ENCODE results near the gene STARD13. TPM values are rescaled to one million over a fixed set of nuclear protein-coding genes. Genes with fewer than 3 reads are reported as not detected.
"Not testable (repeated sequence)": the region's sequence is repeated elsewhere in the genome, so short reads cannot be mapped to it uniquely, and the experiment has no call there.

Gene STARD13
- total RNA-seq, 1 experiment from 2014 or later = 4.1 TPM

DNA sequence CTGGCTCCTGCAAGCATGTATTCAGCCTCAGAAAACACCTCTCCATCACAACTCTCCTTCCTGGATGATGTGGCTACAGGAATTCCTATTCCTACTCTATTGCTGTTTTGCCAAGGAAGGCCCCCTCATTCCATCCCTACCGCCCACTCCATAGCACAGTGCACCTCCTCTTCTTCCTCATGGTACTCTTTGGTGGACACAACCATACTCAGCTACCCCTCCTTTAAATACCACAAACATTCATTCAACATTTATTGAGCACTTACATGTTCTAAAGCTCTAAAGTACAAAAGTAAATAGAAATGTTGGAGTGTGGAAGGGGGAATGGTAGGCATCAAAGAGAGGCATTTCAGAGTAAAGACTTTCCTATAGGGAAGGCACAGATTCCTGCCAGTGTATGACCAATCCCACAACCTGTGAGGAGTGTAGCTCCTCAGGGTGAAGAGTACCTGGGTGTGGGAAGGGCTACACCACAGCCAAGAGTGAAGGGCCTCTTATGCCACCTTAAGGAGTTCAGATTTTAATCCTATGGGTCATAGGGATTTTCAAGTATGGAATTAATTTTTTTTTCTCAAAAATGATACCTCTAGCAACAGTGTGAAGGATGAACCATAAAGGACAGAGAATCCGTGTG is 42.5 kb downstream of the STARD13 start:
- TF ChIP-seq TCF7L2 (IDR thresholded peaks at IDR 0.05; ENCODE audit: borderline replicate concordance, extremely low read depth, insufficient read depth, insufficient read length) (no peak), SP1 (IDR thresholded peaks at IDR 0.05; ENCODE audit: low read depth) (no peak), ZFX (IDR thresholded peaks at IDR 0.05) (no peak), CEBPB (IDR thresholded peaks at IDR 0.05; ENCODE audit: low read depth) (no peak), ZNF274 (IDR thresholded peaks at IDR 0.05; ENCODE audit: low read depth, low read length) (no peak), ELF1 (IDR thresholded peaks at IDR 0.05; ENCODE audit: borderline replicate concordance, low read depth) (no peak), EZH2 (IDR thresholded peaks at IDR 0.05) (no peak), YY1 (IDR thresholded peaks at IDR 0.05; ENCODE audit: extremely low read depth, insufficient replicate concordance, low read depth, low read length) (no peak), POLR2A (IDR thresholded peaks at IDR 0.05; ENCODE audit: borderline replicate concordance, extremely low read depth, insufficient read depth, insufficient read length) (no peak), EGR1 (IDR thresholded peaks at IDR 0.05; ENCODE audit: low read depth) (no peak), POLR2AphosphoS5 (IDR thresholded peaks at IDR 0.05; ENCODE audit: low read depth, low read length) (no peak), JUND (IDR thresholded peaks at IDR 0.05) (no peak), FOSL1 (IDR thresholded peaks at IDR 0.05; ENCODE audit: low read depth) (no peak), SRF (IDR thresholded peaks at IDR 0.05; ENCODE audit: low read depth) (no peak), EZH2phosphoT487 (IDR thresholded peaks at IDR 0.05; ENCODE audit: borderline replicate concordance) (no peak), SIN3A (IDR thresholded peaks at IDR 0.05; ENCODE audit: low read depth) (no peak)
- TF ChIP-seq, protein P1, sequence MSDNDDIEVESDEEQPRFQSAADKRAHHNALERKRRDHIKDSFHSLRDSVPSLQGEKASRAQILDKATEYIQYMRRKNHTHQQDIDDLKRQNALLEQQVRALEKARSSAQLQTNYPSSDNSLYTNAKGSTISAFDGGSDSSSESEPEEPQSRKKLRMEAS (IDR thresholded peaks at IDR 0.05) = no peak
- TF ChIP-seq, protein P2, sequence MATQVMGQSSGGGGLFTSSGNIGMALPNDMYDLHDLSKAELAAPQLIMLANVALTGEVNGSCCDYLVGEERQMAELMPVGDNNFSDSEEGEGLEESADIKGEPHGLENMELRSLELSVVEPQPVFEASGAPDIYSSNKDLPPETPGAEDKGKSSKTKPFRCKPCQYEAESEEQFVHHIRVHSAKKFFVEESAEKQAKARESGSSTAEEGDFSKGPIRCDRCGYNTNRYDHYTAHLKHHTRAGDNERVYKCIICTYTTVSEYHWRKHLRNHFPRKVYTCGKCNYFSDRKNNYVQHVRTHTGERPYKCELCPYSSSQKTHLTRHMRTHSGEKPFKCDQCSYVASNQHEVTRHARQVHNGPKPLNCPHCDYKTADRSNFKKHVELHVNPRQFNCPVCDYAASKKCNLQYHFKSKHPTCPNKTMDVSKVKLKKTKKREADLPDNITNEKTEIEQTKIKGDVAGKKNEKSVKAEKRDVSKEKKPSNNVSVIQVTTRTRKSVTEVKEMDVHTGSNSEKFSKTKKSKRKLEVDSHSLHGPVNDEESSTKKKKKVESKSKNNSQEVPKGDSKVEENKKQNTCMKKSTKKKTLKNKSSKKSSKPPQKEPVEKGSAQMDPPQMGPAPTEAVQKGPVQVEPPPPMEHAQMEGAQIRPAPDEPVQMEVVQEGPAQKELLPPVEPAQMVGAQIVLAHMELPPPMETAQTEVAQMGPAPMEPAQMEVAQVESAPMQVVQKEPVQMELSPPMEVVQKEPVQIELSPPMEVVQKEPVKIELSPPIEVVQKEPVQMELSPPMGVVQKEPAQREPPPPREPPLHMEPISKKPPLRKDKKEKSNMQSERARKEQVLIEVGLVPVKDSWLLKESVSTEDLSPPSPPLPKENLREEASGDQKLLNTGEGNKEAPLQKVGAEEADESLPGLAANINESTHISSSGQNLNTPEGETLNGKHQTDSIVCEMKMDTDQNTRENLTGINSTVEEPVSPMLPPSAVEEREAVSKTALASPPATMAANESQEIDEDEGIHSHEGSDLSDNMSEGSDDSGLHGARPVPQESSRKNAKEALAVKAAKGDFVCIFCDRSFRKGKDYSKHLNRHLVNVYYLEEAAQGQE (IDR thresholded peaks at IDR 0.05; ENCODE audit: low read depth) = no peak
- H3K79me2 ChIP-seq (ENCODE audit: insufficient read depth, low read length) = no peaks in the 10 kb centered on the region
- CTCF ChIA-PET = no interaction called here
- no peak overlapping the region for H2AFZ ChIP-seq (ENCODE audit: low read depth, low read length, poor library complexity, severe bottlenecking)
- H3K4me2 ChIP-seq (ENCODE audit: low read length) = no peak overlapping the region
- POLR2A ChIA-PET = no interaction called here
- DNase-seq (ENCODE audit: low read depth, low spot score) (no peak), ATAC-seq (no peak)
- H3K4me1 ChIP-seq (ENCODE audit: control insufficient read depth in 1 of 2, insufficient read depth in 2 of 2, low read length in 2 of 2) = no peaks in the 10 kb centered on the region
- no peak overlapping the region for H3K4me3 ChIP-seq (replicated peaks in 1 of 2; ENCODE audit: low read depth in 1 of 2, low read length in 2 of 2)
- no peaks in the 10 kb centered on the region for H3K36me3 ChIP-seq (ENCODE audit: control insufficient read depth in 1 of 2, insufficient read depth in 2 of 2, low read length in 2 of 2)
- intact Hi-C loops (cut with micrococcal nuclease) = no loop called here
- H3K27ac ChIP-seq (ENCODE audit: low read depth, low read length) = no peak overlapping the region
- no peak overlapping the region for H3K9ac ChIP-seq (ENCODE audit: low read length)
- RAD21 ChIA-PET (ENCODE audit: low non-redundant PET in 1 of 2, low total read pairs in 2 of 2, uncharacterized antibody in 2 of 2, unreplicated experiment in 2 of 2) = no interaction called here
- no peaks in the 10 kb centered on the region for H3K27me3 ChIP-seq (ENCODE audit: insufficient read depth, low read length)
- no TSS peak for BruUV-seq (replicated peaks)
- no peaks in the 10 kb centered on the region for H4K20me1 ChIP-seq (ENCODE audit: insufficient read depth)
- no peaks in the 10 kb centered on the region for H3K9me3 ChIP-seq (ENCODE audit: control insufficient read depth in 1 of 2, insufficient read depth in 1 of 2, low read depth in 1 of 2, low read length in 2 of 2)
- H3K9me2 ChIP-seq (ENCODE audit: insufficient read depth) = no peaks in the 10 kb centered on the region

DNA sequence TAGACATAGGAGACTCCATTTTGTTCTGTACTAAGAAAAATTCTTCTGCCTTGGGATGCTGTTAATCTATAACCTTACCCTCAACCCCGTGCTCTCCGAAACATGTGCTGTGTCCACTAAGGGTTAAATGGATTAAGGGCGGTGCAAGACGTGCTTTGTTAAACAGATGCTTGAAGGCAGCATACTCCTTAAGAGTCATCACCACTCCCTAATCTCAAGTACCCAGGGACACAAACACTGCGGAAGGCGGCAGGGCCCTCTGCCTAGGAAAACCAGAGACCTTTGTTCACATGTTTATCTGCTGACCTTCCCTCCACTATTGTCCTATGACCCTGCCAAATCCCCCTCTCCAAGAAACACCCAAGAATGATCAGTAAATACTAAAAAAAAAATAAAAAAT is 43.2 kb downstream of the STARD13 start:
- CTCF ChIA-PET; H3K4me3 ChIP-seq (replicated peaks in 1 of 2; ENCODE audit: low read depth in 1 of 2, low read length in 2 of 2); BruUV-seq (replicated peaks); H3K9me2 ChIP-seq (ENCODE audit: insufficient read depth); DNase-seq (ENCODE audit: low read depth, low spot score); POLR2A ChIA-PET; RAD21 ChIA-PET (ENCODE audit: low non-redundant PET in 1 of 2, low total read pairs in 2 of 2, uncharacterized antibody in 2 of 2, unreplicated experiment in 2 of 2); H2AFZ ChIP-seq (ENCODE audit: low read depth, low read length, poor library complexity, severe bottlenecking); H4K20me1 ChIP-seq (ENCODE audit: insufficient read depth); intact Hi-C loops (cut with micrococcal nuclease); H3K9ac ChIP-seq (ENCODE audit: low read length); H3K36me3 ChIP-seq (ENCODE audit: control insufficient read depth in 1 of 2, insufficient read depth in 2 of 2, low read length in 2 of 2); ATAC-seq; H3K27me3 ChIP-seq (ENCODE audit: insufficient read depth, low read length); H3K27ac ChIP-seq (ENCODE audit: low read depth, low read length); H3K9me3 ChIP-seq (ENCODE audit: control insufficient read depth in 1 of 2, insufficient read depth in 1 of 2, low read depth in 1 of 2, low read length in 2 of 2); H3K4me2 ChIP-seq (ENCODE audit: low read length); H3K4me1 ChIP-seq (ENCODE audit: control insufficient read depth in 1 of 2, insufficient read depth in 2 of 2, low read length in 2 of 2); H3K79me2 ChIP-seq (ENCODE audit: insufficient read depth, low read length): not testable (repeated sequence)
